IMR-90 (cell line): ENCODE results near the gene NECAB2. TPM values are rescaled to one million over a fixed set of nuclear protein-coding genes. Genes with fewer than 3 reads are reported as not detected.

Experiments used
- ATAC-seq: fragments of 200-7000 bp; cut with Tn5 transposase; 2 replicates; pipeline ENCODE4 v1.9.1; 2020; ENCODE audit warnings: low read depth, mild to moderate bottlenecking, moderate library complexity
- BruUV-seq: library from RNA; stranded (reverse); fragments of 400-500 nt; replicated peaks from 2 replicates; lab custom pipeline; 2021; lab: Mats Ljungman, UMichigan
- CTCF ChIA-PET: fragments of 300-600 bp; formaldehyde crosslinking; extraction: SDS; loops from one replicate; lab custom pipeline; 2021; ENCODE audit warnings: antibody characterized with exemption; lab: Yijun Ruan, JAX
- POLR2A ChIA-PET: fragments of 300-600 bp; sonication (Branson Sonifier 250); formaldehyde crosslinking; loops from one replicate; lab custom pipeline; 2022; ENCODE audit warnings: antibody characterized with exemption; ENCODE audit not compliant: unreplicated experiment; lab: Charles Lee
- DNase-seq: peaks from one replicate; pipeline ENCODE4 v3.0.0; 2013
- H2AFZ ChIP-seq: replicated peaks from 2 replicates; pipeline ENCODE3; 2013; ENCODE audit warnings: low read length, mild to moderate bottlenecking; ENCODE audit not compliant: poor library complexity
- H2AK5ac ChIP-seq: 2 replicates; pipeline ENCODE4 v1.6.1; 2013; ENCODE audit warnings: low read depth, low read length, inconsistent platforms
- H2AK9ac ChIP-seq: replicated peaks from 2 replicates; pipeline ENCODE3; 2013; ENCODE audit warnings: mild to moderate bottlenecking, low read depth, low read length, moderate library complexity; ENCODE audit not compliant: poor library complexity
- H2BK120ac ChIP-seq: 2 replicates; pipeline ENCODE4 v1.6.1; 2013; ENCODE audit warnings: low read depth, low read length, inconsistent platforms
- H2BK15ac ChIP-seq: 3 replicates; pipeline ENCODE4 v1.6.1; 2013; ENCODE audit warnings: low read depth, low read length, inconsistent platforms
- H2BK20ac ChIP-seq: 2 replicates; pipeline ENCODE4 v1.6.1; 2013; ENCODE audit warnings: low read depth, mild to moderate bottlenecking, inconsistent platforms, low read length, moderate library complexity
- H2BK5ac ChIP-seq: 2 replicates; pipeline ENCODE4 v1.6.1; 2013; ENCODE audit warnings: mild to moderate bottlenecking, low read depth, low read length, inconsistent platforms; ENCODE audit not compliant: poor library complexity, severe bottlenecking
- H3K14ac ChIP-seq: replicated peaks from 2 replicates; pipeline ENCODE4 v1.6.1; 2013; ENCODE audit warnings: low read depth, low read length, inconsistent platforms
- H3K18ac ChIP-seq: 2 replicates; pipeline ENCODE4 v1.6.1; 2013; ENCODE audit warnings: low read depth, low read length, control low read depth
- H3K23ac ChIP-seq: 2 replicates; pipeline ENCODE4 v1.6.1; 2013; ENCODE audit warnings: low read depth, low read length, inconsistent platforms
- H3K27ac ChIP-seq: 2 replicates; pipeline ENCODE4 v1.5.1; 2013; ENCODE audit warnings: mild to moderate bottlenecking, control low read depth, low read length; ENCODE audit not compliant: insufficient read depth
- H3K27me3 ChIP-seq: 2 replicates; pipeline ENCODE4 v1.6.1; 2013; ENCODE audit warnings: low read length; ENCODE audit not compliant: control insufficient read depth, insufficient read depth
- H3K36me3 ChIP-seq: 2 replicates; pipeline ENCODE4 v1.6.1; 2013; ENCODE audit warnings: low read length, mixed read lengths; ENCODE audit not compliant: control insufficient read depth, insufficient read depth
- H3K4ac ChIP-seq: 2 replicates; pipeline ENCODE4 v1.6.1; 2013; ENCODE audit warnings: low read depth, low read length, inconsistent platforms
- H3K4me1 ChIP-seq: 2 replicates; pipeline ENCODE4 v1.6.1; 2013; ENCODE audit warnings: low read length, mixed read lengths; ENCODE audit not compliant: control insufficient read depth, insufficient read depth
- H3K4me2 ChIP-seq: 2 replicates; pipeline ENCODE4 v1.6.1; 2013; ENCODE audit warnings: low read depth, mild to moderate bottlenecking, control low read depth, low read length, moderate library complexity
- H3K4me3 ChIP-seq: 2 replicates; pipeline ENCODE4 v1.5.1; 2013; ENCODE audit warnings: low read depth, mild to moderate bottlenecking, control low read depth, low read length, moderate library complexity; ENCODE audit not compliant: insufficient read depth
- H3K56ac ChIP-seq: 2 replicates; pipeline ENCODE4 v1.6.1; 2013; ENCODE audit warnings: low read length, inconsistent platforms; ENCODE audit not compliant: insufficient read depth; ENCODE audit errors: extremely low read depth
- H3K79me1 ChIP-seq, 2 experiments: 2 replicates each; pipeline ENCODE4 v1.6.1; 2013; ENCODE audit warnings: low read length in 2 of 2, inconsistent platforms in 1 of 2, low read depth in 1 of 2
- H3K9ac ChIP-seq: 2 replicates; pipeline ENCODE4 v1.6.1; 2013; ENCODE audit warnings: low read depth, low read length, control low read depth
- H3K9me1 ChIP-seq: 2 replicates; pipeline ENCODE4 v1.6.1; 2013; ENCODE audit warnings: low read length, inconsistent platforms; ENCODE audit not compliant: insufficient read depth
- H3K9me3 ChIP-seq: 2 replicates; pipeline ENCODE4 v1.6.1; 2013; ENCODE audit warnings: low read length; ENCODE audit not compliant: control insufficient read depth, insufficient read depth
- H4K20me1 ChIP-seq: 2 replicates; pipeline ENCODE4 v1.6.1; 2013; ENCODE audit warnings: low read length, inconsistent platforms; ENCODE audit not compliant: insufficient read depth
- H4K5ac ChIP-seq: 2 replicates; pipeline ENCODE4 v1.6.1; 2013; ENCODE audit warnings: mild to moderate bottlenecking, low read depth, low read length, control low read depth
- H4K8ac ChIP-seq, 2 experiments: 2 replicates each; pipeline ENCODE4 v1.6.1; 2013; ENCODE audit warnings: low read depth in 2 of 2, low read length in 2 of 2, control low read depth in 1 of 2, inconsistent platforms in 1 of 2
- H4K91ac ChIP-seq: 2 replicates; pipeline ENCODE4 v1.6.1; 2013; ENCODE audit warnings: low read depth, low read length, inconsistent platforms; ENCODE audit not compliant: insufficient read depth
- ELK1 ChIP-seq: fragments of 150-350 bp; IDR thresholded peaks from 2 replicates; pipeline ENCODE4 v1.6.1; 2016; ENCODE audit warnings: low read depth, mild to moderate bottlenecking, low read length, moderate library complexity, borderline replicate concordance
- FOS ChIP-seq: fragments of 150-350 bp; IDR thresholded peaks from 2 replicates; pipeline ENCODE4 v1.6.1; 2016; ENCODE audit warnings: low read depth, low read length
- MAFK ChIP-seq: IDR thresholded peaks from 2 replicates; pipeline ENCODE4 v1.6.1; 2012; ENCODE audit warnings: low read depth, low read length, improper control_type of control experiment
- MAZ ChIP-seq: IDR thresholded peaks from 2 replicates; pipeline ENCODE4 v1.6.1; 2012; ENCODE audit warnings: low read depth, mild to moderate bottlenecking, low read length, improper control_type of control experiment, moderate library complexity, borderline replicate concordance
- MXI1 ChIP-seq: IDR thresholded peaks from 2 replicates; pipeline ENCODE4 v1.6.1; 2012; ENCODE audit warnings: low read depth, mild to moderate bottlenecking, low read length, moderate library complexity, borderline replicate concordance
- POLR2A ChIP-seq: IDR thresholded peaks from 2 replicates; pipeline ENCODE4 v1.6.1; 2012; ENCODE audit warnings: mild to moderate bottlenecking, low read depth, low read length
- RAD21 ChIP-seq: IDR thresholded peaks from 2 replicates; pipeline ENCODE4 v1.6.1; 2012; ENCODE audit warnings: low read length, improper control_type of control experiment
- RCOR1 ChIP-seq: IDR thresholded peaks from 2 replicates; pipeline ENCODE4 v1.6.1; 2012; ENCODE audit warnings: mild to moderate bottlenecking, low read length, improper control_type of control experiment; ENCODE audit not compliant: insufficient replicate concordance
- RFX5 ChIP-seq: IDR thresholded peaks from 2 replicates; pipeline ENCODE4 v1.8.0; 2012; ENCODE audit warnings: low read depth, mild to moderate bottlenecking, low read length, moderate library complexity
- SMC3 ChIP-seq: fragments of 150-350 bp; IDR thresholded peaks from 2 replicates; pipeline ENCODE4 v1.6.1; 2016; ENCODE audit warnings: low read depth, mild to moderate bottlenecking, antibody characterized with exemption, low read length, moderate library complexity
- WGBS, 2 experiments: methylation state at CpG; one replicate each; pipeline versions ENCODE4 v1.1.5 to v1.1.7; 2013; ENCODE audit warnings: missing lambda C conversion rate in 2 of 2; ENCODE audit not compliant: insufficient read length in 1 of 2; ENCODE audit errors: extremely low coverage in 2 of 2; 5-methylcytosine and 5-hydroxymethylcytosine counted together
- dilution Hi-C: fragments of 300-500 bp; cut with HindIII; formaldehyde crosslinking; loops from one replicate; pipeline ENCODE4 v1.14.3; 2018; ENCODE audit warnings: low sequenced_read_pairs; ENCODE audit not compliant: unreplicated experiment
- in situ Hi-C: fragments of 300-500 bp; cut with MboI; formaldehyde crosslinking; loops from 3 replicates; pipeline ENCODE4 v1.14.3; 2019; ENCODE audit warnings: low sequenced_read_pairs, inconsistent platforms, mixed read lengths
- intact Hi-C: fragments of 100-400 bp; cut with micrococcal nuclease; formaldehyde crosslinking; loops from 2 replicates; pipeline ENCODE4 v1.10.0; 2022
- polyA plus RNA-seq, 3 experiments: library from polyadenylated mRNA; depleted of rRNA; stranded (reverse); fragments of >200 nt; gene quantifications; 2 replicates each; pipeline ENCODE4 v1.2.3, GENCODE V29; 2012; ENCODE audit warnings: low replicate concordance in 1 of 3
- total RNA-seq: library from RNA; depleted of rRNA; stranded (reverse); fragments of >200 nt; gene quantifications from 2 replicates; pipeline ENCODE4 v1.2.3, GENCODE V29; 2012

The NECAB2 gene
- total and polyA plus RNA-seq, 2 of the 4 experiments (the other 2 are of a cell fraction) = 0.27 TPM; not detected in 1

- TF ChIP-seq POLR2A (no peak), FOS (no peak), ELK1 (no peak), RAD21 (no peak), SMC3 (no peak), MAFK (no peak), MXI1 (no peak), RCOR1 (no peak), RFX5 (no peak), MAZ (no peak)
- H3K27me3 ChIP-seq = no peaks in the 10 kb centered on the region; the same call in 1 of the 2 replicates
- peaks cover 6% of the 10 kb centered on the region for H3K4me1 ChIP-seq
- H3K4me3 ChIP-seq = no peak overlapping the region
- no peak overlapping the region for H4K8ac ChIP-seq
- H4K20me1 ChIP-seq = no peaks in the 10 kb centered on the region
- H2BK15ac ChIP-seq = no peak overlapping the region
- no peak overlapping the region for H4K5ac ChIP-seq
- peak overlapping the region; percentile 17 for H2AFZ ChIP-seq
- H3K36me3 ChIP-seq = no peaks in the 10 kb centered on the region
- dilution Hi-C loops (no loop called here), intact Hi-C loops (no loop called here), in situ Hi-C loops (no loop called here)
- no peak overlapping the region for H3K4ac ChIP-seq
- H3K9me1 ChIP-seq = no peaks in the 10 kb centered on the region; the same call in 1 of the 2 replicates
- no peak overlapping the region for H2BK5ac ChIP-seq
- no peak overlapping the region for H3K56ac ChIP-seq
- no peak overlapping the region for H2AK5ac ChIP-seq
- ChIA-PET CTCF (interaction anchor here (0.6 kb wide), 1 partner anchor 369 kb away, joined by 3 read pairs; no protein-coding TSS in a partner anchor), POLR2A (interaction anchor here (1.5 kb wide), 1 partner anchor 9 kb away, joined by 3 read pairs; no protein-coding TSS in a partner anchor)
- H2BK20ac ChIP-seq = no peak overlapping the region
- ATAC-seq = no peak
- H2AK9ac ChIP-seq = no peak overlapping the region
- H3K18ac ChIP-seq = no peak overlapping the region
- no CpG with 5 or more reads among the region's 2 CpGs for WGBS, 2 experiments
- no peak overlapping the region for H3K27ac ChIP-seq
- no peak overlapping the region for H3K9ac ChIP-seq
- H3K79me1 ChIP-seq = no peaks in the 10 kb centered on the region
- no peak for DNase-seq
- H4K91ac ChIP-seq = no peak overlapping the region
- no peaks in the 10 kb centered on the region for H3K9me3 ChIP-seq
- H3K14ac ChIP-seq = no peak overlapping the region
- no peak overlapping the region for H2BK120ac ChIP-seq
- H3K4me2 ChIP-seq = no peak overlapping the region
- no peak overlapping the region for H3K23ac ChIP-seq
- BruUV-seq = no TSS peak
These were observed 30.8 kb upstream of the NECAB2 start for GRCh38 chr16:83937267-83937666.
